Upper lobe of left lung (tissue), 4 donors: ENCODE data around the gene S100A2.
"Not testable (repeated sequence)": the region's sequence is repeated elsewhere in the genome, so short reads cannot be mapped to it uniquely, and the experiment has no call there.

Experiments used
- CTCF ChIP-seq, 6 experiments: fragments of 450-650 bp in 4 of 6; fragments of 200-600 bp in 2 of 6; sonication (generic) in 2 of 6; IDR thresholded peaks; one replicate each; pipeline ENCODE4 v1.5.1; 2016 to 2019; ENCODE audit warnings: antibody characterized with exemption in 6 of 6
- POLR2A ChIP-seq, 4 donors: fragments of 450-650 bp; IDR thresholded peaks; one replicate each; pipeline ENCODE4 v1.5.1; 2016 to 2017; ENCODE audit warnings: antibody characterized with exemption in 4 of 4, mild to moderate bottlenecking in 2 of 4

- TF ChIP-seq CTCF, POLR2A (IDR thresholded peaks at IDR 0.05): not testable (repeated sequence)
Observed at GRCh38 chr1:153562021-153562420, 3.6 kb downstream of the S100A2 start.
